ENCODE results near the gene LSP1. TPM values are rescaled to one million over a fixed set of nuclear protein-coding genes. Genes with fewer than 3 reads are reported as not detected.

LSP1 gene
- total and polyA plus RNA-seq, 2 of the 8 experiments (the other 6 are each of a cell fraction or from before 2014, with no cell fraction given) = 0.03 TPM; not detected in 1

DNA sequence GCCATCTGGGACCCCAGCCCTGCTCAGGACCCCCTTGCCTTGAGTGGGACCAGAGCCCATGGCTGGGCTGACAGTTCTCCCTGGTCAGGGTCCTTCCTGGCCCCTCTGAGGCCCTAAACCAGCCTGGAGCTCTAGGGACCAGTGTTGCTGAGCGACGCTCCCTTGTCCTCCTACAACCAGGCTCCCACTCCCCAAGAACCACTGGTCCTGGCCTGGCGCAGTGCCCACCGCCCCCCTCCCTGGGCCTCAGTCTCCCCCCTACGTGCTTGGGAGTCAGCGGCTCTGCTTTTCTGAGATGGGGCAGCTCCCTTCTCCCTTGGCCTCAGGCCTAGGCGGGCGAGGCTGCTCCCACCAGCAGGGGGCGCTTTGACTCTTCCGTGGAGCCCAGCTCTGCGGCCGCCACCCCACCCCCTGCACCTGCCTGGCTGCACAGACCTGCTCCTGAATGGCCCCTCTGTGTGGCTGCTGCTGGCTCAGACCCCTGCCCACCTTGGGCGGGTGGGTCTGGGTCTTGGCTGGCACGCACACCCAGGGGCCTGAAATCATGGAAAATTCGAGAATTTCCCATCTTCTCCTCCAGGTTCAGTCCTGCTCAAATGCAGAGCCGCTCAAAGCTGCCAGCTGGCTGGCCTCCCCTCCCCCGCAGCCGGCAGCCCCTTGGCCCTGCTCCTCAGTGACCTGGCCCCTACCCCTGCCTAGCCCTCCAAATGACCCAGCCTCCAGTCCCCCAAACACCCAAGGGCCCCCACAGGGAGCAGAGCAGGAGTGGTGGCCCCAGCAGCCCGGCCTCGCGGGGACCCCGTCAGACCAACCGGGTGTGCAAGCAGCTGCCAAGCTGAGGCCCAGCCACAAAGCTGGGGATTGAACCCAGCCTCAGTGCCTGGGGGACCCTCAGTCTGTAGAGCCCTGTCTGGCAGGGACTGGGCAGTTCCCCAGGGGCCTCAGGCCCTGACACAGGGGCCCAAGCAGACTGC, 29.7 kb downstream of the LSP1 start (continued):
- TF ChIP-seq, protein P1, sequence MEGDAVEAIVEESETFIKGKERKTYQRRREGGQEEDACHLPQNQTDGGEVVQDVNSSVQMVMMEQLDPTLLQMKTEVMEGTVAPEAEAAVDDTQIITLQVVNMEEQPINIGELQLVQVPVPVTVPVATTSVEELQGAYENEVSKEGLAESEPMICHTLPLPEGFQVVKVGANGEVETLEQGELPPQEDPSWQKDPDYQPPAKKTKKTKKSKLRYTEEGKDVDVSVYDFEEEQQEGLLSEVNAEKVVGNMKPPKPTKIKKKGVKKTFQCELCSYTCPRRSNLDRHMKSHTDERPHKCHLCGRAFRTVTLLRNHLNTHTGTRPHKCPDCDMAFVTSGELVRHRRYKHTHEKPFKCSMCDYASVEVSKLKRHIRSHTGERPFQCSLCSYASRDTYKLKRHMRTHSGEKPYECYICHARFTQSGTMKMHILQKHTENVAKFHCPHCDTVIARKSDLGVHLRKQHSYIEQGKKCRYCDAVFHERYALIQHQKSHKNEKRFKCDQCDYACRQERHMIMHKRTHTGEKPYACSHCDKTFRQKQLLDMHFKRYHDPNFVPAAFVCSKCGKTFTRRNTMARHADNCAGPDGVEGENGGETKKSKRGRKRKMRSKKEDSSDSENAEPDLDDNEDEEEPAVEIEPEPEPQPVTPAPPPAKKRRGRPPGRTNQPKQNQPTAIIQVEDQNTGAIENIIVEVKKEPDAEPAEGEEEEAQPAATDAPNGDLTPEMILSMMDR (IDR thresholded peaks at IDR 0.05; ENCODE audit: control extremely low read depth in 1 of 3, insufficient read depth in 1 of 3, low read depth in 1 of 3, low read length in 3 of 3) = peak; percentile 91 to 94 (median 92)
- TF ChIP-seq YY1 (IDR thresholded peaks at IDR 0.05; ENCODE audit: low read depth, low read length) = peak; percentile 30; the same call in 1 of the 2 replicates

All from H1 (cell line).